Measurements from ENCODE around the gene APBB1IP. TPM values are rescaled to one million over a fixed set of nuclear protein-coding genes. Genes with fewer than 3 reads are reported as not detected.

APBB1IP gene
- total RNA-seq, 4 donors from 2014 or later = 14.8 to 41.3 (median 26.2) TPM

DNA sequence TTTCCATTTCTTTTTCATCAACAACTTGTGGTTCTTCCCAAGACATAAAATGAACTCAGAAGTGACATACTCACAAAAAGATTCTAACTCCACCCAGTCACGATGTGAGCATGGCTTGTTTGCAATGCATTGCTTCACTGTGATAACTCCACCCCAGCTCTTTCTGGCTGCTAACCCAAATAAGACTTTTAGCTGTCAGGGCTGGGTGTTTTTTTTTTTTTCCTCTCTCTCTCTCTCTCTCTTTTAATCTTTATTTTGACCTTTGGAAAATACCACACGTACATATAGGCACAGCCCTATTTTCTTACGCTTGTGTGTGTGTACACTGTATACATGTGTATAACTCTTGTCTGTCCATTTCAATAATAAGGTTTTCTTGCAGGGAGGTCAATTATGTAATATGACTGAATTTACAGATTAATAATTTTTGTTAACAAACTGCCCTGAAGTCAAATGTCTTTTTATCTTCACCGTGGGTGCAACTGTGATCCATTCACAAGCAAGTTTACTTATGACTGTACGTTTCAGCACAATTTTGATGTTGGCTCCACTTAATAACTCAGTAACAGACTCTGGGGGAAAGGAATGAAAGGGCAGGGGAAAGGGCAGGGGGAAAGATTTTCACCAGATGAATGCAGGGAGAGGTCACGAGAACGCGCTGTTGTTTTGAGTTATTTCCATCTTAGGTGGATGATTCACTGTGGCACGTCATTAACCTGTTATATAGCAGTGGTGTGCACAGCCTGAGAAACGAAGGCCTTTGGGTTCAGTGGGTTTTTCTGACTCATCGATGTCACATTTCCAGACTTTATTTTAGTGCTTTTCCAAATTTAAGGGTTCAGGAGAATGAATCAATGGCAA lies 49.1 kb downstream of the APBB1IP start:
- TF ChIP-seq, protein P1, sequence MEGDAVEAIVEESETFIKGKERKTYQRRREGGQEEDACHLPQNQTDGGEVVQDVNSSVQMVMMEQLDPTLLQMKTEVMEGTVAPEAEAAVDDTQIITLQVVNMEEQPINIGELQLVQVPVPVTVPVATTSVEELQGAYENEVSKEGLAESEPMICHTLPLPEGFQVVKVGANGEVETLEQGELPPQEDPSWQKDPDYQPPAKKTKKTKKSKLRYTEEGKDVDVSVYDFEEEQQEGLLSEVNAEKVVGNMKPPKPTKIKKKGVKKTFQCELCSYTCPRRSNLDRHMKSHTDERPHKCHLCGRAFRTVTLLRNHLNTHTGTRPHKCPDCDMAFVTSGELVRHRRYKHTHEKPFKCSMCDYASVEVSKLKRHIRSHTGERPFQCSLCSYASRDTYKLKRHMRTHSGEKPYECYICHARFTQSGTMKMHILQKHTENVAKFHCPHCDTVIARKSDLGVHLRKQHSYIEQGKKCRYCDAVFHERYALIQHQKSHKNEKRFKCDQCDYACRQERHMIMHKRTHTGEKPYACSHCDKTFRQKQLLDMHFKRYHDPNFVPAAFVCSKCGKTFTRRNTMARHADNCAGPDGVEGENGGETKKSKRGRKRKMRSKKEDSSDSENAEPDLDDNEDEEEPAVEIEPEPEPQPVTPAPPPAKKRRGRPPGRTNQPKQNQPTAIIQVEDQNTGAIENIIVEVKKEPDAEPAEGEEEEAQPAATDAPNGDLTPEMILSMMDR (IDR thresholded peaks at IDR 0.05; ENCODE audit: low read depth) = no peak

DNA sequence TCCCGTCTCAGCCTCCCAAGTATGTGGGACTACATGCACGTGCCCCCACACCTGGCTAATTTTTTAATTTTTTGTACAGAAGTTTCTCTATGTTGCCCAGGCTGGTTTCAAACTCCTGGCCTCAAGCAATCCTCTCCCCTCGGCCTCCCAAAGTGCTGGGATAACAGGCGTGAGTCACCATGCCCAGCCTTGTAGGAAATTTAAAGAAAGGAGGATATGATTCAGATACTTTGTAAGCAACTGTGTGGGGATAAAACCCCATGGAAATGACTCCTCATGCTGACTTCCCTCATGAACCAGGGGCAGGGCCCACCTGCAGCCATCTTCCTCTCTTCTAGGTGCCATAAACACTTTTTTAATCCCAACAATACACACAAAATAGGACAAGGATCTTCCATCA lies 50.2 kb downstream of the APBB1IP start:
- TF ChIP-seq, protein P1 (IDR thresholded peaks at IDR 0.05; ENCODE audit: low read depth) = no peak

DNA sequence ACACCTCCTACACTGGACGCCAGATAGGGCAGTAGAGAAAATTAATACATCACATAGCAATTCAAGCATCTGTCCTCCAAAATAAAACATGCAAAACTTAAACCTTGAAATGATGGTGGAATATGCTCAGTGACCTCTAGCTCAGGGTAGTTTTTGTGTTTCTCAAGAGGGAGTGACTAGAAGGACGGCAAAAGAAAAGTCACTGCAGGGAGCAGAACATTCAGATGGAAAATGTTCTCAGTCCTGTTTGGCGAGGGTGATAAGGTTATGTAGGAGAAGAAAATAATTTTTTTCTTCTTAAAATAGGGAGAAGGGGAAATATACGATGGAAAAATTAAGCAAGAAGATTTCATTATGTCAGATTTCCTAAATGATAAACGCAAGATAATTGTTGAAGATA lies 50.9 kb downstream of the APBB1IP start:
- TF ChIP-seq, protein P1 (IDR thresholded peaks at IDR 0.05; ENCODE audit: low read depth) = no peak

DNA sequence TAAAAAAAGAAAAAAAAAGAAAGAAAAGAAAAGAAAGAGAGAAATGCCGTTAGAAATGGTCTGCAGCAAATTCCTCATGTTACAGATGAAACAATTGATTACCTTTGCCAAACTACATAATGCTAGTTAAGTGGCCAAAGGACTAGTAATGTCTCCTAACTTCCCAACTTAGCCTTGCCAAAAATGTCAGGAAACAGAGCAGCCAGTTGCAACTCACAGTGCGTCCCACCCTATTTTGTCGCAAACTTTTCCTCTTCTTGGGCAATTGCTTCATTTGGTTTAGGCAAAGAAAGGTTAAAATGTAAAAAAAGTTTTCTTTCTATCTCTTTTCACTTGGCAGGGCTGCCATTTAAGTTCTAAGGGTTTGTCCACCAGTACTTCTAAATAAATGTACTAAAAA lies 53.1 kb downstream of the APBB1IP start:
- TF ChIP-seq, protein P1 (IDR thresholded peaks at IDR 0.05; ENCODE audit: low read depth) = no peak

DNA sequence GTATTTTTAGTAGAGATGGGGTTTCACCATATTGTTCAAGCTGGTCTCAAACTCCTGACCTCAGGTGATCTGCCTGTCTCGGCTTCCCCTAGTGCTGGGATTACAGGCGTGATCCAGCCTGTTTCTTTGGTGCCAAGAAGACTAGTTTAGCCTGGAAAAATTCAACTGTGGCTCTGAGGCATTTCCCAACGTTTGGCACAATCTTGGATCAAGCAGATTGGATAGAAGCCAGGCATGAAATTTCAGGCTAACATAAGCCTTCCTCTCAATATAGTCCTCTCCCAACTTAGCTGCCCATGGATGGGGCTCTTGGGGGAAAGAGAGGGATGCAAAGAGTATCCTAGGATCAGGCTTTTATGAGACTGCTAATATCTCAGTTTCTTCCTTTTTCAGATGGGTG lies 53.8 kb downstream of the APBB1IP start:
- TF ChIP-seq, protein P1 (IDR thresholded peaks at IDR 0.05; ENCODE audit: low read depth) = no peak

DNA sequence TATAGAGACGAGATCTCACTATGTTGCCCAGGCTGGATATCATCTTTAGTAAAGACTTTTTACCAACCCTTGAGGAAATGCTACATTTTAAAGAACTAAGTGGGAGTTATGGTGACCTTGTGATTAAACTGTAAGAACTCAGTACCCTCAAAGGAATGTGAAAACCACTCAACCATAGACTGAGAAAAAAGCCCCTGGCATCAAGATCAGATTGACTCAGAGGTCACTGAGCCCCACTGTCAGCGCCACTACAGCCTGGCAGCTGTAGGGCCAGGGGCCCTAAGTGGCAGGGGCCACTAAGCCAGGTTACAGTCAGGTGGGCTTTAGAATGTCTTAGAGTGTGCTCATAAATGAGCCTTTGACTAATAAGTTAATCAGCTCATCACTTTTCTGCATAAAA lies 55.9 kb downstream of the APBB1IP start:
- TF ChIP-seq, protein P1 (IDR thresholded peaks at IDR 0.05; ENCODE audit: low read depth) = no peak

DNA sequence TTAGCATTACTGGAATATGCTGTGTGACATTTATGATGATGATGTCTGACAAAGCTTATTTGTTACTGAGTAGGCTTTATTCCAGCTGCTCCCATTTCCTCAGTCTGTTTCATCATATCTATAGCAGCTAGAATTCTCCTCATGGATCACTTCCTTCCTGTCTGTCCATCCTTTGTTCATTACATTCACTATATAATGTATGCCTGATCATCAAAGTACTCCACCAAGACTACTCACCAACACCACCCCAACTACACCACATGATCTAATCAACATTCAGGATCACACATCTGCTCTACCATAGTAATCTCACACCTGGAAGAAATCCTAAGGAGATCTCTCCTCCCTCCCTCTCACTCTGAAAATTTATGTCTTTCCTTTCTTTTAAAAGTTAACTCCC lies 61.3 kb downstream of the APBB1IP start:
- TF ChIP-seq, protein P1 (IDR thresholded peaks at IDR 0.05; ENCODE audit: low read depth) = no peak
